ENCODE data around the gene PIK3R6.

The PIK3R6 gene

GRCh38 chr17:8791910-8792270, 75.6 kb downstream of the PIK3R6 start:
- peak; percentile 30 for DNase-seq

GRCh38 chr17:8791248-8791909, 76.1 kb downstream of the PIK3R6 start:
- no peak for DNase-seq

GRCh38 chr17:8789743-8790142, 77.7 kb downstream of the PIK3R6 start:
- no peak for DNase-seq

GRCh38 chr17:8788998-8789397, 78.5 kb downstream of the PIK3R6 start:
- DNase-seq = no peak

GRCh38 chr17:8785547-8786413, 81.7 kb downstream of the PIK3R6 start:
- DNase-seq = peak; percentile 79

- DNase-seq = no peak
Measured at GRCh38 chr17:8782176-8782575, 85.3 kb downstream of the PIK3R6 start.

- no peak for DNase-seq
Measured at GRCh38 chr17:8781776-8782175, 85.7 kb downstream of the PIK3R6 start.

GRCh38 chr17:8776881-8777280, 90.6 kb downstream of the PIK3R6 start:
- no peak for DNase-seq

- DNase-seq = no peak
Measured at GRCh38 chr17:8776248-8776647, 91.2 kb downstream of the PIK3R6 start.

GRCh38 chr17:8766731-8767130, 100.7 kb downstream of the PIK3R6 start:
- no peak for DNase-seq

- no peak for DNase-seq
Measured at GRCh38 chr17:8762012-8762411, 105.5 kb downstream of the PIK3R6 start.

- DNase-seq = no peak
Measured at GRCh38 chr17:8758137-8758596, 109.3 kb downstream of the PIK3R6 start, which contains the start of gene SPDYE4. Gene SPDYE4, minus strand, starts transcription at chr17:8758546. Its CDS starts 164 bp downstream, at chr17:8758382.

- DNase-seq = no peak
Measured at GRCh38 chr17:8757189-8757588, 110.3 kb downstream of the PIK3R6 start.

GRCh38 chr17:8755590-8756255, 111.8 kb downstream of the PIK3R6 start:
- no peak for DNase-seq

- no peak for DNase-seq
Measured at GRCh38 chr17:8754890-8755289, 112.6 kb downstream of the PIK3R6 start.

- peak; percentile 69 for DNase-seq
Measured at GRCh38 chr17:8753976-8754440, 113.5 kb downstream of the PIK3R6 start.

- no peak for DNase-seq
Measured at GRCh38 chr17:8753136-8753975, 114.1 kb downstream of the PIK3R6 start.
